ENCODE measurements around the gene GHRL. TPM values are rescaled to one million over a fixed set of nuclear protein-coding genes. Genes with fewer than 3 reads are reported as not detected.

Gene GHRL
- total RNA-seq, 6 experiments from 2014 or later, result 0.32 to 0.43 TPM; not detected in 4

GRCh38 chr3:10245081-10245712, 47.5 kb downstream of the GHRL start:
- peaks cover 0 to 2% (median 0%) of the 10 kb centered on the region in 4 donors for H3K36me3 ChIP-seq
- TF ChIP-seq CTCF (IDR thresholded peaks at IDR 0.05) (no peak), POLR2A (IDR thresholded peaks at IDR 0.05) (no peak)
- WGBS (ENCODE audit: insufficient coverage, low coverage, low lambda C conversion rate, missing lambda C conversion rate), result 82% methylated on average over 6 of the region's 6 CpGs
- no peak for ATAC-seq
- H3K27me3 ChIP-seq, result no peaks in the 10 kb centered on the region
- H3K9me3 ChIP-seq, result no peaks in the 10 kb centered on the region
- no peak overlapping the region for H3K4me3 ChIP-seq
- intact Hi-C loops (cut with DNase I), result no loop called here
- H3K27ac ChIP-seq, result no peak overlapping the region
- peaks cover 0 to 12% (median 4%) of the 10 kb centered on the region in 4 donors for H3K4me1 ChIP-seq
- DNase-seq, result no peak

GRCh38 chr3:10244009-10244408, 48.7 kb downstream of the GHRL start:
- no peak overlapping the region for H3K4me3 ChIP-seq
- peaks cover 0 to 4% (median 2%) of the 10 kb centered on the region in 4 donors for H3K36me3 ChIP-seq
- no peak overlapping the region for H3K27ac ChIP-seq
- H3K27me3 ChIP-seq, result no peaks in the 10 kb centered on the region
- peaks cover 0 to 3% (median 0%) of the 10 kb centered on the region in 4 donors for H3K4me1 ChIP-seq
- intact Hi-C loops (cut with DNase I), result no loop called here
- no peaks in the 10 kb centered on the region for H3K9me3 ChIP-seq
- DNase-seq (no peak), ATAC-seq (no peak)
- TF ChIP-seq CTCF (IDR thresholded peaks at IDR 0.05), result no peak
- no peak for TF ChIP-seq POLR2A (IDR thresholded peaks at IDR 0.05)
- 58% methylated on average over 2 of the region's 3 CpGs for WGBS (ENCODE audit: insufficient coverage, low coverage, low lambda C conversion rate, missing lambda C conversion rate)

- DNase-seq (no peak), ATAC-seq (peak; percentile 64 to 77 (median 68))
- WGBS (ENCODE audit: insufficient coverage, low coverage, low lambda C conversion rate, missing lambda C conversion rate), result 82% methylated on average over 4 of the region's 7 CpGs
- TF ChIP-seq POLR2A (IDR thresholded peaks at IDR 0.05), result no peak
- TF ChIP-seq CTCF (IDR thresholded peaks at IDR 0.05), result no peak
- Histone ChIP-seq H3K4me1 (no peaks in the 10 kb centered on the region), H3K27ac (peak overlapping the region; percentile 11 to 33 (median 29)), H3K4me3 (no peak overlapping the region), H3K9me3 (no peaks in the 10 kb centered on the region), H3K27me3 (no peaks in the 10 kb centered on the region), H3K36me3 (peaks cover 0 to 13% (median 6%) of the 10 kb centered on the region in 4 donors)
- intact Hi-C loops (cut with DNase I), result no loop called here
These were observed 50.3 kb downstream of the GHRL start for GRCh38 chr3:10242182-10243065.

- peak in 3 of 4 donors; percentile 27 to 56 (median 40) for ATAC-seq
- no peaks in the 10 kb centered on the region for H3K4me1 ChIP-seq
- H3K27ac ChIP-seq, result no peak overlapping the region
- no peak for DNase-seq
- H3K4me3 ChIP-seq, result no peak overlapping the region
- WGBS (ENCODE audit: insufficient coverage, low coverage, low lambda C conversion rate, missing lambda C conversion rate), result 83% methylated on average over 1 of the region's 6 CpGs
- no peaks in the 10 kb centered on the region for H3K9me3 ChIP-seq
- H3K36me3 ChIP-seq, result peaks cover 0 to 13% (median 6%) of the 10 kb centered on the region in 4 donors
- intact Hi-C loops (cut with DNase I), result no loop called here
- H3K27me3 ChIP-seq, result no peaks in the 10 kb centered on the region
- TF ChIP-seq POLR2A (IDR thresholded peaks at IDR 0.05) (no peak), CTCF (IDR thresholded peaks at IDR 0.05) (no peak)
These were observed 51.9 kb downstream of the GHRL start for GRCh38 chr3:10240799-10241198.
